Measurements from ENCODE around the gene TSC22D1. TPM values are rescaled to one million over a fixed set of nuclear protein-coding genes. Genes with fewer than 3 reads are reported as not detected.
A peak's percentile ranks its signal among the peaks of the same experiment; 100 is the strongest.

TSC22D1 gene
- total and polyA plus RNA-seq, 2 experiments from 2014 or later = 173 to 195 TPM

DNA sequence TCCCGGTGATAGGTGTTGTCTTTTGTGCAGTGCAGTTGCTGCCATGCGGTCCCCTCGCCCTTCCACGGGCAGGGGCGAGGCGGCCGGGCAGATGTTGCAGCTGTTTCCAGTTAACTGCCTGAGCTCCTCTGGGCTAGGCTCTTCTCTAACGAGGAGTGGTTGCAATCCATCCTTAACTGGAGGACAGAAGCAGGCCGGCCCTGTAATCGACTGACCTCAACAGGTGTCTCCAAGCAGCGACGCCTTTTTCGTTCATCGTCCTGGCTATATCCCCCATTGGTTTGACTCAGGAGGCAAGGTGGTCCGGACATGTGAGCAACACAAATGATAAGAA is 1.9 kb upstream of the TSC22D1 start:
- peak overlapping the region; percentile 97 for H3K27ac ChIP-seq
- H3K9me3 ChIP-seq (ENCODE audit: low read depth) = no peaks in the 10 kb centered on the region
- H3K79me2 ChIP-seq = peaks cover 38% of the 10 kb centered on the region
- H4K20me1 ChIP-seq (ENCODE audit: insufficient read depth, poor library complexity, severe bottlenecking) = peaks cover 23% of the 10 kb centered on the region
- peak overlapping the region; percentile 54 for H2AFZ ChIP-seq
- no peaks in the 10 kb centered on the region for H3K9me2 ChIP-seq (replicated peaks; ENCODE audit: insufficient read depth)
- no peaks in the 10 kb centered on the region for H3K36me3 ChIP-seq (replicated peaks; ENCODE audit: insufficient read depth, low read depth)
- H3K4me1 ChIP-seq (ENCODE audit: insufficient read depth) = peaks cover 19% of the 10 kb centered on the region
- H3K27me3 ChIP-seq = no peaks in the 10 kb centered on the region
- WGBS (ENCODE audit: low lambda C conversion rate, missing lambda C conversion rate) = under 1% methylated on average over 15 of the region's 15 CpGs
- TF ChIP-seq, protein P1, sequence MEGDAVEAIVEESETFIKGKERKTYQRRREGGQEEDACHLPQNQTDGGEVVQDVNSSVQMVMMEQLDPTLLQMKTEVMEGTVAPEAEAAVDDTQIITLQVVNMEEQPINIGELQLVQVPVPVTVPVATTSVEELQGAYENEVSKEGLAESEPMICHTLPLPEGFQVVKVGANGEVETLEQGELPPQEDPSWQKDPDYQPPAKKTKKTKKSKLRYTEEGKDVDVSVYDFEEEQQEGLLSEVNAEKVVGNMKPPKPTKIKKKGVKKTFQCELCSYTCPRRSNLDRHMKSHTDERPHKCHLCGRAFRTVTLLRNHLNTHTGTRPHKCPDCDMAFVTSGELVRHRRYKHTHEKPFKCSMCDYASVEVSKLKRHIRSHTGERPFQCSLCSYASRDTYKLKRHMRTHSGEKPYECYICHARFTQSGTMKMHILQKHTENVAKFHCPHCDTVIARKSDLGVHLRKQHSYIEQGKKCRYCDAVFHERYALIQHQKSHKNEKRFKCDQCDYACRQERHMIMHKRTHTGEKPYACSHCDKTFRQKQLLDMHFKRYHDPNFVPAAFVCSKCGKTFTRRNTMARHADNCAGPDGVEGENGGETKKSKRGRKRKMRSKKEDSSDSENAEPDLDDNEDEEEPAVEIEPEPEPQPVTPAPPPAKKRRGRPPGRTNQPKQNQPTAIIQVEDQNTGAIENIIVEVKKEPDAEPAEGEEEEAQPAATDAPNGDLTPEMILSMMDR (IDR thresholded peaks at IDR 0.05; ENCODE audit: poor library complexity) = no peak
- TF ChIP-seq EZH2 (IDR thresholded peaks at IDR 0.05; ENCODE audit: borderline replicate concordance) = no peak
- no peak for TF ChIP-seq EZH2phosphoT487 (IDR thresholded peaks at IDR 0.05; ENCODE audit: low read depth, severe bottlenecking, unreplicated experiment)
- H3K4me2 ChIP-seq = peak overlapping the region; percentile 79
- DNase-seq (ENCODE audit: low spot score) = no peak
- peak overlapping the region; percentile 43 for H3K4me3 ChIP-seq

DNA sequence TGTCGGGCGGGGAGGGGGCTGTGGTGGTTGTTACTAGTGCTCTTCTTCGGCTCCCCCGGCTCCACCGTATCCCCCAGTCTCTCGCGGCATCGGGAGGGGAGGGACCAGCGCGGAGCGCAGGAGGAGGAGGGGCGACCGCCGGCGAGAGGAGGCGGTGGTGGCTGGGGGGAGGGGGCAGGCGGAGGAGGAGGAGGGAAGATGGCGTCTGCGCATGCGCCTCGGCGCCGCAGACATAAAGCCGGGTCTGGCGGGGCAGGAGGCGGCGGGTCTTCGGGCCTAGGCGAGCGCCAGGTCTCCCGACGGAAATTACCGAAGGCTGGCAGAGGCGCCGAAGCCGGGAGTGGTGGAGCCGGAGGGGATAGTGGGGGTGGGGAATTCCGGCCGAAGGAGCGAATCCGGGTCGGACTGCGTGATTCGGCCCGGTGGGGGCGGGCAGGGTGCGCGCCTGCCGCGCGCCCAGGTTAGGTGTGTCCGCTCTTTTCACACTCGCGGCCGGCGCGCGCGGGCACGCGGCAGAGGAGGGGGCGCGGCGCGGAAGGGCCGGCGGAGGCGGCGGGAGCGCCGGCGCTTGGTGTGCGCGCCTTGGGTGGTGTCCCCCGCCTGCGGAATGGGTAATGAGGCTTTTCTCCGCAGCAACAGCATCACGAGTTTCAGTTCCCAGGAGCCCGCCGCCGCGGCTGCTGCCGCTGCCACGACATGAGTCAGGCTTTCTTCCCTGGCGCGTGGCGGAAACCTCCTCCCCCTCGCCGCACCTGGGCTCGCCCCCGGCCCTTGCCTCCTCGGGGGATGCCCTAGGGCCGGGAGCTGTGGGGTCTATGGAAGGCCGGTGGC is 1.3 kb upstream of the TSC22D1 start:
- H3K4me1 ChIP-seq (ENCODE audit: insufficient read depth) = peaks cover 25% of the 10 kb centered on the region
- peak overlapping the region; percentile 77 for H2AFZ ChIP-seq
- H3K9me2 ChIP-seq (replicated peaks; ENCODE audit: insufficient read depth) = no peaks in the 10 kb centered on the region
- H4K20me1 ChIP-seq (ENCODE audit: insufficient read depth, poor library complexity, severe bottlenecking) = peaks cover 29% of the 10 kb centered on the region
- peak overlapping the region; percentile 97 for H3K27ac ChIP-seq
- under 1% methylated on average over 40 of the region's 94 CpGs for WGBS (ENCODE audit: low lambda C conversion rate, missing lambda C conversion rate)
- H3K27me3 ChIP-seq = no peaks in the 10 kb centered on the region
- peak; percentile 99 for DNase-seq (ENCODE audit: low spot score)
- peak overlapping the region; percentile 87 for H3K4me2 ChIP-seq
- no peaks in the 10 kb centered on the region for H3K9me3 ChIP-seq (ENCODE audit: low read depth)
- H3K36me3 ChIP-seq (replicated peaks; ENCODE audit: insufficient read depth, low read depth) = no peaks in the 10 kb centered on the region
- peak overlapping the region; percentile 43 for H3K4me3 ChIP-seq
- peaks cover 43% of the 10 kb centered on the region for H3K79me2 ChIP-seq
- TF ChIP-seq EZH2 (IDR thresholded peaks at IDR 0.05; ENCODE audit: borderline replicate concordance) (no peak), EZH2phosphoT487 (IDR thresholded peaks at IDR 0.05; ENCODE audit: low read depth, severe bottlenecking, unreplicated experiment) (no peak)
- TF ChIP-seq, protein P1 (IDR thresholded peaks at IDR 0.05; ENCODE audit: poor library complexity) = no peak

DNA sequence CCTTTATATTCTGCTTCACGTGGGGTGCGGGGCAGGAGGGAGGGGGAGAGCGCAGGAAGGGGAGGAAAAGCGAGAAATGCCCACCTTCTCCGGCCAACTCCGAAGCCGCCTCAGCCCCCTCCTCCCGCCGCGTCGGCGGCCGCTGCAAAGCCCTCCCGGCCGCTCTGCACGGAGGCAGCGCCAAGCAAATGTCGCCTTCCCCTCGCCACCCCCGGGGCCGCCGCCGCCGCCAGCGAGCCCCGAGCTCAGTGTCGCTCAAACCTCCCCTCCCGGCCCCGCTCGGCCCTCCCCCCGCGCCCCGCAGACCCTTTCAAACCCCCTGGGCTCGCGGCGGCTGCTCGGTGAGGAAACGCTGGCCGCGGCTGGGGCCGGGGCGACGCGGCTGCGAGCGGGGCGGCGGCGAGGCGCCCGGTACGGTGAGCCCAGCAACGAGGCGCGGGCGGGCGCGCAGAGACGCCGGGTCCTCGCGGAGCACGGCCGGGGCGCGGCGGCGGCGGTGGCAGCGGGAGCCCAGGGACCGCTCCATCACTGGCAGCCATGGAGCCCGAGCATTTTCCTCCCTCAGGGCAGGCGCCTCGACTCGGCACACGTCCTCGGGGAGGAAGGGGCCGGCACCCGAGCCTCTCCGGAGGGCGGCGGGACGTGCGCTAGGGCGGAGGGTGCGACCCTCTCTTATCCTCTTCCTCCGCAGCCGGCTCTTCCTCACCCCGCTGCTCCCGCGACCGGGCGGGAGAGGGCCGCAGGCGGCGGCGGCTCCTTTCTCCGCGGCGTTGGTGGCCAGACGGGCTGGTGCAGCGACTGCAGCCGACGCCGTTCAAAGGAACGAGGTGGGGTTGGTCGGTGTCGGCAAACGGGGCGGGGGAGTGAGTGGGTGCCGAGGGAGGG is 463 bp upstream of the TSC22D1 start:
- Histone ChIP-seq H3K27me3 (no peaks in the 10 kb centered on the region), H2AFZ (peak overlapping the region; percentile 77), H3K9me3 (ENCODE audit: low read depth) (no peaks in the 10 kb centered on the region), H4K20me1 (ENCODE audit: insufficient read depth, poor library complexity, severe bottlenecking) (peaks cover 35% of the 10 kb centered on the region), H3K4me2 (peak overlapping the region; percentile 87), H3K36me3 (replicated peaks; ENCODE audit: insufficient read depth, low read depth) (no peaks in the 10 kb centered on the region), H3K4me1 (ENCODE audit: insufficient read depth) (peaks cover 33% of the 10 kb centered on the region), H3K79me2 (peaks cover 52% of the 10 kb centered on the region), H3K9me2 (replicated peaks; ENCODE audit: insufficient read depth) (no peaks in the 10 kb centered on the region), H3K4me3 (peak overlapping the region; percentile 35), H3K27ac (peak overlapping the region; percentile 97)
- 2% methylated on average over 31 of the region's 111 CpGs for WGBS (ENCODE audit: low lambda C conversion rate, missing lambda C conversion rate)
- no peak for TF ChIP-seq EZH2phosphoT487 (IDR thresholded peaks at IDR 0.05; ENCODE audit: low read depth, severe bottlenecking, unreplicated experiment)
- TF ChIP-seq, protein P1 (IDR thresholded peaks at IDR 0.05; ENCODE audit: poor library complexity) = no peak
- TF ChIP-seq EZH2 (IDR thresholded peaks at IDR 0.05; ENCODE audit: borderline replicate concordance) = no peak
- DNase-seq (ENCODE audit: low spot score) = peak; percentile 57

Data from hepatocyte (in vitro differentiated cells).